HG02981 (cell line): ENCODE data around the gene KRT6B.
"Not testable (repeated sequence)": the region's sequence is repeated elsewhere in the genome, so short reads cannot be mapped to it uniquely, and the experiment has no call there.

Experiments
- ATAC-seq: cut with Tn5 transposase; IDR thresholded peaks from one replicate; pipeline ENCODE4 v1.9.1; 2021; ENCODE audit warnings: mild to moderate bottlenecking, moderate library complexity; ENCODE audit not compliant: unreplicated experiment

Gene KRT6B

GRCh38 chr12:52415870-52416750 is 35.8 kb downstream of the KRT6B start:
- no peak for ATAC-seq

- no peak for ATAC-seq
These were observed 37.0 kb downstream of the KRT6B start for GRCh38 chr12:52414936-52415335.

GRCh38 chr12:52413782-52414345 is 38.1 kb downstream of the KRT6B start:
- ATAC-seq = no peak

GRCh38 chr12:52413202-52413601 is 38.7 kb downstream of the KRT6B start:
- ATAC-seq = no peak

GRCh38 chr12:52411815-52412214 is 40.1 kb downstream of the KRT6B start:
- ATAC-seq = no peak

GRCh38 chr12:52410589-52411248 is 41.2 kb downstream of the KRT6B start:
- not testable (repeated sequence) for ATAC-seq

GRCh38 chr12:52407918-52408317 is 44.0 kb downstream of the KRT6B start:
- no peak for ATAC-seq

- ATAC-seq = no peak
These were observed 46.0 kb downstream of the KRT6B start, which contains the start of gene KRT82 for GRCh38 chr12:52405922-52406385. Gene KRT82, minus strand, starts transcription at chr12:52406335. Its CDS starts 58 bp downstream, at chr12:52406277.

- ATAC-seq = no peak
These were observed 47.0 kb downstream of the KRT6B start for GRCh38 chr12:52404951-52405350.

GRCh38 chr12:52403561-52403960 is 48.4 kb downstream of the KRT6B start:
- ATAC-seq = no peak

- ATAC-seq = no peak
These were observed 48.9 kb downstream of the KRT6B start for GRCh38 chr12:52402873-52403540.

GRCh38 chr12:52402377-52402776 is 49.6 kb downstream of the KRT6B start:
- no peak for ATAC-seq

GRCh38 chr12:52401926-52402325 is 50.0 kb downstream of the KRT6B start:
- no peak for ATAC-seq

- no peak for ATAC-seq
These were observed 50.4 kb downstream of the KRT6B start for GRCh38 chr12:52401526-52401925.

GRCh38 chr12:52400906-52401305 is 51.0 kb downstream of the KRT6B start:
- no peak for ATAC-seq

- no peak for ATAC-seq
These were observed 52.2 kb downstream of the KRT6B start for GRCh38 chr12:52399756-52400155.

- no peak for ATAC-seq
These were observed 53.8 kb downstream of the KRT6B start for GRCh38 chr12:52398176-52398575.

GRCh38 chr12:52396656-52397055 is 55.3 kb downstream of the KRT6B start:
- no peak for ATAC-seq
